ENCODE results near the gene ADAMTS3. TPM values are rescaled to one million over a fixed set of nuclear protein-coding genes. Genes with fewer than 3 reads are reported as not detected.

Gene ADAMTS3
- total and polyA plus RNA-seq, 5 experiments from 2014 or later = not detected

GRCh38 chr4:72375073-72375736, 193.8 kb downstream of the ADAMTS3 start:
- ATAC-seq = no peak
- H3K4me1 Mint-ChIP-seq = no peaks in the 10 kb centered on the region
- no peak for DNase-seq
- H3K27ac Mint-ChIP-seq = no peak overlapping the region
- no peaks in the 10 kb centered on the region for H3K9me3 Mint-ChIP-seq
- H3K27me3 Mint-ChIP-seq = peaks cover 0 to 1% (median 0%) of the 10 kb centered on the region in 5 donors
- no peaks in the 10 kb centered on the region for H3K36me3 Mint-ChIP-seq
- H3K4me3 Mint-ChIP-seq = no peak overlapping the region
- POLR2A ChIA-PET = no interaction called here

- no peaks in the 10 kb centered on the region for H3K36me3 Mint-ChIP-seq
- peaks cover 0 to 1% (median 0%) of the 10 kb centered on the region in 5 donors for H3K27me3 Mint-ChIP-seq
- ATAC-seq (no peak), DNase-seq (no peak)
- H3K27ac Mint-ChIP-seq = no peak overlapping the region
- POLR2A ChIA-PET = no interaction called here
- no peak overlapping the region for H3K4me3 Mint-ChIP-seq
- no peaks in the 10 kb centered on the region for H3K9me3 Mint-ChIP-seq
- H3K4me1 Mint-ChIP-seq = no peaks in the 10 kb centered on the region
These were observed 194.9 kb downstream of the ADAMTS3 start for GRCh38 chr4:72374159-72374558.

DNA sequence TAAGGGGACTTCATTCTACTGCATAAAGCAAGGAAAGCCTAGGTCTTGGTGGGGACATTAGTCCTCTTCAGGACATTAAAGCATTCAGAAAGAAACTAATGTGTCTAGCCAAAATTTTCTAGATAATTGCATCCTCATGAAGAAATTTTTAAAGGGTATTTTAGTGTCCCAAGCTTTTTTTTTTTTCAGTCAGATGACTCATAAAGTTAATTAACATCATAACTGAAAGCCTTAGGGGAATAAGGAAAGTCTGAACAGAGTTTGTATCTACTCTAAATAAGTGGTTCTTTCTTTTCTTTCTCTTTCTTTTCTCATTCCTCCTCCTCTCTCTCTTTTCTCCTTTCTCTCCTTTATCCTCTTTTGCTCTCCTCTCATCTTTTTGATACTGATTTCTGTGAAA, 202.4 kb downstream of the ADAMTS3 start:
- no peaks in the 10 kb centered on the region for H3K9me3 Mint-ChIP-seq
- POLR2A ChIA-PET = no interaction called here
- H3K36me3 Mint-ChIP-seq = no peaks in the 10 kb centered on the region
- H3K4me1 Mint-ChIP-seq = no peaks in the 10 kb centered on the region
- no peaks in the 10 kb centered on the region for H3K27me3 Mint-ChIP-seq
- ATAC-seq (no peak), DNase-seq (no peak)
- no peak overlapping the region for H3K27ac Mint-ChIP-seq
- H3K4me3 Mint-ChIP-seq = no peak overlapping the region

GRCh38 chr4:72365981-72366380, 203.0 kb downstream of the ADAMTS3 start:
- ATAC-seq (no peak), DNase-seq (no peak)
- Mint-ChIP-seq H3K36me3 (no peaks in the 10 kb centered on the region), H3K27ac (no peak overlapping the region), H3K27me3 (no peaks in the 10 kb centered on the region), H3K4me3 (no peak overlapping the region), H3K9me3 (no peaks in the 10 kb centered on the region), H3K4me1 (no peaks in the 10 kb centered on the region)
- POLR2A ChIA-PET = no interaction called here

DNA sequence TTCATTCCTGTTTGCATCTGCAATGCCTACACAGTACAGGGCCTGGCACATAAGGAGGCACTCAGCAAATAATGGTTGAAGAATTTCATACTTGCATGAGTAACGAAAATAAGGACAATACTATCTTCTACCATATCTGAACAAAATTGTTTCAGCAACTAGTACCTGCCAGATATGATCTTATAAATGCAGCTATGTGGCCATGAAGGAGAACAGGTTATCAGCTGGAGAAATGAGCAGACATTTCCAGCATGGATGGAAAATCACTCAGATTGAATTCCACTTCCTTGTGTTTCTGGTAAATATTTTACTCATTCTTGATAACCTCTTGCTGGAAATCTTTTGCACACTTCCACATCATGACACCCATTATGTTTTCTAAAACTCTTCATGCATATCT, 204.0 kb downstream of the ADAMTS3 start:
- no peak for ATAC-seq
- Mint-ChIP-seq H3K4me1 (no peaks in the 10 kb centered on the region), H3K27me3 (no peaks in the 10 kb centered on the region), H3K4me3 (no peak overlapping the region), H3K9me3 (no peaks in the 10 kb centered on the region), H3K27ac (no peak overlapping the region), H3K36me3 (no peaks in the 10 kb centered on the region)
- POLR2A ChIA-PET = no interaction called here
- no peak for DNase-seq

DNA sequence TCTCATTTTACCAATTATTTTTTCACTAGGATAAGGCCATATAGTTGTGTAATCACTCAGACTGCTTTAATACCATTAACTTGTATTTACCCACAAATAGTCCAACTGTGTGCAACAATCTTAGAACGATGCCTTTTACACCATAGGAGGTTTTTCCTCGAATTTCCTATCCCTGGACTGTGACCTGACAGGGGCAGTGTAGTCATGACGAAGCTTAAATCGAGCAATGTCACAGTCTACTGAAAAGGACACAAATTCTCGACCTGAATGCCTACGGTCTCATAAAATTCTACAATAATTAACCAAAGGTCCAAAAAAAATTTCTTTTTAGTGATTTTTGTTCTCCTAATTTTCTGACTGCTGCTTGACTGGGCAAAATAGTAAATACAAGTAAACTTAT, 208.9 kb downstream of the ADAMTS3 start:
- no peaks in the 10 kb centered on the region for H3K4me1 Mint-ChIP-seq
- H3K36me3 Mint-ChIP-seq = no peaks in the 10 kb centered on the region
- ATAC-seq (no peak), DNase-seq (no peak)
- POLR2A ChIA-PET = no interaction called here
- H3K27me3 Mint-ChIP-seq = peaks cover 0 to 4% (median 0%) of the 10 kb centered on the region in 5 donors
- no peak overlapping the region for H3K4me3 Mint-ChIP-seq
- H3K9me3 Mint-ChIP-seq = no peaks in the 10 kb centered on the region
- no peak overlapping the region for H3K27ac Mint-ChIP-seq

- no peak for ATAC-seq
- Mint-ChIP-seq H3K36me3 (no peaks in the 10 kb centered on the region), H3K9me3 (no peaks in the 10 kb centered on the region), H3K4me1 (no peaks in the 10 kb centered on the region), H3K27me3 (peaks cover 0 to 4% (median 0%) of the 10 kb centered on the region in 5 donors), H3K4me3 (no peak overlapping the region), H3K27ac (no peak overlapping the region)
- no peak for DNase-seq
- POLR2A ChIA-PET = no interaction called here
These were observed 210.5 kb downstream of the ADAMTS3 start for GRCh38 chr4:72358483-72358882.

- H3K9me3 Mint-ChIP-seq = no peaks in the 10 kb centered on the region
- peaks cover 0 to 4% (median 0%) of the 10 kb centered on the region in 5 donors for H3K27me3 Mint-ChIP-seq
- POLR2A ChIA-PET = no interaction called here
- no peak for ATAC-seq
- no peak for DNase-seq
- no peak overlapping the region for H3K27ac Mint-ChIP-seq
- H3K4me3 Mint-ChIP-seq = no peak overlapping the region
- no peaks in the 10 kb centered on the region for H3K36me3 Mint-ChIP-seq
- no peaks in the 10 kb centered on the region for H3K4me1 Mint-ChIP-seq
These were observed 211.1 kb downstream of the ADAMTS3 start for GRCh38 chr4:72357908-72358307.

DNA sequence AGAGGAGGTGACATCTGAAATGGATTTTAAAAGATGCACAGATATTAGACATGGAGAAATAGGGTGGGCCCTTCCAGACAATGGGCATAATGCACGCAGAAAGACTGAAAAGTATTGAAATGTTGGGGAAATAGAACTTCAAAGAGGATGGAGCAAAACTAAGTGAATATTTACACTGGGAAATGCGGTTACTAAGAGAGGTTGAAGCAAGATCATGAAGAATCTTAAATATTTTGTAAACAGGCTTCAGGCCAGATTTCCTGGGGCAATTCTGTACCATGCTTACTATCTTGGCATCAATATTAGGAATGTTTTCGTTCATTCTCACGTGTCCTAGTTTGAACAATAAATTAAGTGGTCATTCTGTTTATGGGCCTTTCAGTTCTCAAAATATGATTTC, 216.3 kb downstream of the ADAMTS3 start:
- ATAC-seq (no peak), DNase-seq (no peak)
- H3K27ac Mint-ChIP-seq = no peak overlapping the region
- peaks cover 0 to 2% (median 0%) of the 10 kb centered on the region in 5 donors for H3K27me3 Mint-ChIP-seq
- H3K4me1 Mint-ChIP-seq = no peaks in the 10 kb centered on the region
- no peaks in the 10 kb centered on the region for H3K9me3 Mint-ChIP-seq
- no peak overlapping the region for H3K4me3 Mint-ChIP-seq
- POLR2A ChIA-PET = no interaction called here
- no peaks in the 10 kb centered on the region for H3K36me3 Mint-ChIP-seq

DNA sequence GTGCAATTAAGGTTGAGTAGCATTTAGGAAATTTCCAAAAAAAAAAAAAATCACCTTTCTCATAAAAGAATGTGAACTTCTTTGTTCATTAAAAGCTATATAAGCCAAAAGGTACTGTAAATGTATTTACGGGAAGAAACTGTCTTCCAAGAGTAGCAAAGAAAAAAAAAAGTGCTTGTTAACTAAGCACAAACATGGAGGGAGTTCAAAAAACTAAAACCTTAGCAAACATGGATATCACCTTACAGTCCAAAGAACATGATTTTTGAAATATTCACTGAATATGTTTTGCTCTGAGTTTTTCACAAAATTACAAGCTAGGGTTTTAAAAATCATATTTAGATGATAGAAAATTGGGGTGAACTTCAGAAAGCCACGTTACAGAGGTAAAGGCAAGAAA, 217.5 kb downstream of the ADAMTS3 start:
- DNase-seq (no peak), ATAC-seq (no peak)
- H3K36me3 Mint-ChIP-seq = no peaks in the 10 kb centered on the region
- H3K27me3 Mint-ChIP-seq = peaks cover 0 to 10% (median 1%) of the 10 kb centered on the region in 5 donors
- no peaks in the 10 kb centered on the region for H3K4me1 Mint-ChIP-seq
- H3K4me3 Mint-ChIP-seq = no peak overlapping the region
- H3K27ac Mint-ChIP-seq = no peak overlapping the region
- H3K9me3 Mint-ChIP-seq = no peaks in the 10 kb centered on the region
- POLR2A ChIA-PET = no interaction called here

DNA sequence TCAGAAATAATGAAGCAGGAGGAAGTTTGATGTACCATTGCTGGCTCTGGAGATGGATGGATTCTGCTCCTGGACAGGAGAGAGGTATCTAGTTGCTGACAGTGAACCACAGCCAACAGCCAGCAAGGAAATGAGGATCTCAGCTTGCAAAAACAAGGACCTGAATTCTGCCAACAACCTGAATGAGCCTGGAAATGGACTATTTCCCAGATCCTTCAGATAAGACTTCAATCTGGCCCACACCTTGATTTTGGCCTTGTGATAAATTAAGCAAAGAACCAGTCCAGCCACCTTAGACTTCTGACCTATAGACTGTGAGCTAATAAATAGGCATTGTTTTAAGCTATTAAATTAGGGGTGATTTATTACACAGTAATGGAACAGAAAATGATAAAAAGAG, 220.3 kb downstream of the ADAMTS3 start:
- no peak overlapping the region for H3K27ac Mint-ChIP-seq

DNA sequence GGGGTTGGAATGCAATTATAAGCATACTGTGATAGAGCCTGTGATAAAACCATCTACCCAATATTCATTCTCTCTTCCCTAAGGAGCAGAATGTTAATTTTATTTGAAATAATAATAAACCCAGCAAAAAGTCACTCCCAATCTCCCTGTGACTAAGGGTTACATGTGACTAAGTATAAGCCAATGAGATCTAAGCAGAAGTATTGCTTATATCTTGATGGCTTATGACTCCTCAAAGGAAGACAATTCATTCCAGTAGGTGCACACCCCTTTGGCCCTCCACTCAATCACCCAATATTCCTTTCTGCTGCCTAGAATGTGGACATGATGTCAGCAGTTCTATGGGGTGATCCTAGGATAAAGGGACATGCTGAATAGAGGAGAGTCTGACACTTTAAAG, 224.6 kb downstream of the ADAMTS3 start:
- ATAC-seq = no peak
- H3K4me3 Mint-ChIP-seq = no peak overlapping the region
- no peaks in the 10 kb centered on the region for H3K9me3 Mint-ChIP-seq
- POLR2A ChIA-PET = no interaction called here
- no peak overlapping the region for H3K27ac Mint-ChIP-seq
- DNase-seq = no peak
- peaks cover 0 to 10% (median 2%) of the 10 kb centered on the region in 5 donors for H3K27me3 Mint-ChIP-seq
- no peaks in the 10 kb centered on the region for H3K36me3 Mint-ChIP-seq
- H3K4me1 Mint-ChIP-seq = no peaks in the 10 kb centered on the region

More for the DNA sequence above, 220.3 kb downstream of the ADAMTS3 start:
- Mint-ChIP-seq H3K4me3 (no peak overlapping the region), H3K27me3 (peaks cover 0 to 10% (median 3%) of the 10 kb centered on the region in 5 donors), H3K36me3 (no peaks in the 10 kb centered on the region), H3K4me1 (no peaks in the 10 kb centered on the region), H3K9me3 (no peaks in the 10 kb centered on the region)
- POLR2A ChIA-PET = no interaction called here
- DNase-seq (no peak), ATAC-seq (no peak)

DNA sequence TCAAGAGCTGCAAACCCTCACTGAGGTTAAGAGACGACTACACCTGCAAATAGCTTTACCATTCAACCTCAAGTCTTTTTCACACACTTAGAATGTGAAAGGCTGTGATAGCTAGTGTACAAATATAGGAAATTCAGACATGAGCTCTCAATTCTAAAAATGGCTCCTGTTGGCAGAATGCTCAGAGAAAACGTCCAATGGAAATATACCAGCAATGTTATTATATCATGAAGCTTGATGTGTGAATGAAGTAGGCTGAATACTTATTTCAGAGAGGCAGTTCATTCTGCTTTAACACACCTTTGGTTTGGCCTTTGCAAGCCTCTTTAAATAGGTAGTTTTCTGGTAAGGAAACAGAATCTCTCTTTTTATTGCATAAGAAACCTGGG, 227.6 kb downstream of the ADAMTS3 start:
- Mint-ChIP-seq H3K36me3 (no peaks in the 10 kb centered on the region), H3K27me3 (peaks cover 0 to 2% (median 0%) of the 10 kb centered on the region in 5 donors), H3K4me1 (no peaks in the 10 kb centered on the region), H3K9me3 (no peaks in the 10 kb centered on the region), H3K4me3 (no peak overlapping the region), H3K27ac (no peak overlapping the region)
- POLR2A ChIA-PET = no interaction called here
- ATAC-seq (no peak), DNase-seq (no peak)

GRCh38 chr4:72340803-72341431, 228.1 kb downstream of the ADAMTS3 start:
- no peaks in the 10 kb centered on the region for H3K9me3 Mint-ChIP-seq
- POLR2A ChIA-PET = no interaction called here
- DNase-seq = no peak
- H3K4me3 Mint-ChIP-seq = no peak overlapping the region
- peaks cover 0 to 2% (median 0%) of the 10 kb centered on the region in 5 donors for H3K27me3 Mint-ChIP-seq
- ATAC-seq = no peak
- H3K4me1 Mint-ChIP-seq = no peaks in the 10 kb centered on the region
- no peaks in the 10 kb centered on the region for H3K36me3 Mint-ChIP-seq
- no peak overlapping the region for H3K27ac Mint-ChIP-seq
